Esophagus muscularis mucosa (tissue), 3 donors: ENCODE results near the gene EXD1.

Source experiments
- CTCF ChIP-seq, 3 experiments: fragments of 200-600 bp in 2 of 3; fragments of 450-650 bp in 1 of 3; sonication (generic) in 2 of 3; IDR thresholded peaks; one replicate each; pipeline ENCODE4 v1.5.1; 2017 to 2019; ENCODE audit warnings: antibody characterized with exemption in 3 of 3, mild to moderate bottlenecking in 2 of 3, moderate library complexity in 1 of 3
- EP300 ChIP-seq: sonication (generic); formaldehyde crosslinking; IDR thresholded peaks from one replicate; pipeline ENCODE4 v1.6.1; 2017; ENCODE audit warnings: antibody characterized with exemption

GRCh38 chr15:41169086-41169485 lies 61.5 kb downstream of the EXD1 start:
- TF ChIP-seq CTCF (IDR thresholded peaks at IDR 0.05) = no peak
- TF ChIP-seq EP300 = no peak
